H1 (cell line): ENCODE data around the gene CALD1. TPM values are rescaled to one million over a fixed set of nuclear protein-coding genes. Genes with fewer than 3 reads are reported as not detected.

ENCODE experiments used
- HDAC6 ChIP-seq: IDR thresholded peaks from one replicate; pipeline ENCODE4 v1.7.1; 2012; ENCODE audit warnings: low read depth, mild to moderate bottlenecking, inconsistent platforms, low read length, moderate library complexity
- RBBP5 ChIP-seq: IDR thresholded peaks from 2 replicates; pipeline ENCODE4 v1.7.1; 2012; ENCODE audit warnings: low read depth, mild to moderate bottlenecking, inconsistent platforms, low read length, moderate library complexity, borderline replicate concordance
- SIRT6 ChIP-seq: IDR thresholded peaks from one replicate; pipeline ENCODE4 v1.7.1; 2012; ENCODE audit warnings: low read length, inconsistent platforms
- TBP ChIP-seq: IDR thresholded peaks from 2 replicates; pipeline ENCODE4 v1.6.1; 2011; ENCODE audit warnings: low read depth, low read length, improper control_type of control experiment
- polyA plus RNA-seq, 7 experiments: library from polyadenylated mRNA; depleted of rRNA in 3 of 7; stranded (reverse) in 5 of 7; unstranded in 2 of 7; fragments of >200 nt in 5 of 7; fragments of 200-250 nt in 2 of 7; gene quantifications; 1 replicate in 5 of 7; 2 replicates in 1 of 7; 4 replicates in 1 of 7; pipeline versions ENCODE4 v1.2.1 to v1.2.3, GENCODE V29; 2011 to 2013; ENCODE audit warnings: missing spikeins in 2 of 7, mixed read lengths in 2 of 7
- total RNA-seq: library from RNA; stranded (reverse); fragmentation: NEBNext Ultra II Directional; extraction: Animal tissue kit (Norgen Biotek cat#: 25700); gene quantifications from 2 replicates; pipeline ENCODE4 v1.2.1, GENCODE V29; 2021
- TF ChIP-seq, protein P1 (sequence below): IDR thresholded peaks from 2 replicates; pipeline ENCODE4 v1.6.1; 2011; ENCODE audit warnings: low read depth, mild to moderate bottlenecking, low read length; ENCODE audit not compliant: insufficient read depth

Gene CALD1
- total and polyA plus RNA-seq, 2 of the 8 experiments (the other 6 are each of a cell fraction or from before 2014, with no cell fraction given), result 34.3 to 177 TPM

DNA sequence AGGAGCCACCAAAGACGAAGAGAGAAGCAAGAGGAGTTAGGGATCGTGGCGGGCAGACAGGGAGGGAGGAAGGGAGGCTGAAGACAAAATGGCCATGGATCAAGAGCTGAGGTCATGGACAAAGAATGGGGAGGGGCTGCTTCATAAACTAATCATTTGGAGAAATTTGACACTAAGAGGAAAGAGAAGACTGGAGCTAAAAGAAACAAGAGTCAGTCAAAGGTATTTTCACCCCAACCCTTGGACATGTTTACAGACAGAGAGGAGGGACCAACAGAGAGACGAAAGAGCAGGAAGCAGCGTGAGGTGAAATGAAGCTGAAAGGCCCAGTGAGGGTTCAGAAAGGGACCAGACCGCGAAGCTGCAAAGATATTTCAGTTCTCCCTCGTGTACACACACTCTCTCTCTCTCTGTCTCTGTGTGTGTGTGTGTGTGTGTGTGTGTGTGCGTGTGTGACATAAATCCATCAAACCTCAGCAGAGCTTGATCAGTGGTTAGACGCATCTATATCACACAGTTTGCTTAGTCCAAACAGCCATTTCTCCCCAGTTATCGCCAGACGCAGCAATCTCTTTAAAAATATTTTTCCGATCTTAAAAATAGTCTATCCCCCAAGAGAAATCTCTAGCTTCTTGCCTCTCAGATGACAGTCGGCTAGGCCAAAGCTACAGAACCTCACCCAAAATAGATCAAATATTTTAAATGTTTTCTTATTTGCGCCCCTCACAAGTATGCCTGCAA, 12.5 kb upstream of the CALD1 start (continued):
- TF ChIP-seq, protein P1, sequence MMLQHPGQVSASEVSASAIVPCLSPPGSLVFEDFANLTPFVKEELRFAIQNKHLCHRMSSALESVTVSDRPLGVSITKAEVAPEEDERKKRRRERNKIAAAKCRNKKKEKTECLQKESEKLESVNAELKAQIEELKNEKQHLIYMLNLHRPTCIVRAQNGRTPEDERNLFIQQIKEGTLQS, result no peak
- TF ChIP-seq RBBP5 (no peak), TBP (no peak), HDAC6 (no peak), SIRT6 (no peak)
- TF ChIP-seq, all 59 proteins: peak for 0
